NCI-H2196 (cell line): ENCODE data around the gene ZNF248.
"Not testable (repeated sequence)": the region's sequence is repeated elsewhere in the genome, so short reads cannot be mapped to it uniquely, and the experiment has no call there.

ENCODE experiments used
- DNase-seq: peaks from one replicate; lab custom pipeline; 2025; ENCODE audit not compliant: unreplicated experiment; lab: John Stamatoyannopoulos, UW

The ZNF248 gene

GRCh38 chr10:37857287-37858211, at the start of gene ZNF248:
TSS of gene ZNF248 (minus strand) at chr10:37857610. CDS start at chr10:37856310, 1,300 bp downstream.
- DNase-seq: peak; percentile 85

DNA sequence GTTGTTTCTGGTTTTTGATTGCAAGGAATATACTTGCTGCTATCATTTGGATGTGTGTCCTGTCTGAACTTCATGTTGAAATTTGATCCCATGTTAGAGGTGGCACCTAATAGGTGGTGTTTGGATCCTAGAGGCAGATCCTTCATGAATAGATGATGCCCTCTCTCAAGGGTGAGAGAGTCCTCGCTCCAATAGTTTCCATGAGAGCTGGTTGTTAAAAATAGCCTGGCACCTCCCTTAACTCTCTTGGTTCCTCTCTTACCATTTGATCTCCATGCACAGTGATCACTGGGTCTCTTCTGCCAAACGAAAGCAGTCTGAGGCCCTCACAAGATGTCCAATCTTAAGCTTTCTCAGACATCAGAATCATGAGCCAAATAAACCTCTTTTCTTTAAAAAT, 49.0 kb upstream of the ZNF248 start:
- DNase-seq: no peak

GRCh38 chr10:37896436-37896835, 39.0 kb upstream of the ZNF248 start:
- no peak for DNase-seq

DNA sequence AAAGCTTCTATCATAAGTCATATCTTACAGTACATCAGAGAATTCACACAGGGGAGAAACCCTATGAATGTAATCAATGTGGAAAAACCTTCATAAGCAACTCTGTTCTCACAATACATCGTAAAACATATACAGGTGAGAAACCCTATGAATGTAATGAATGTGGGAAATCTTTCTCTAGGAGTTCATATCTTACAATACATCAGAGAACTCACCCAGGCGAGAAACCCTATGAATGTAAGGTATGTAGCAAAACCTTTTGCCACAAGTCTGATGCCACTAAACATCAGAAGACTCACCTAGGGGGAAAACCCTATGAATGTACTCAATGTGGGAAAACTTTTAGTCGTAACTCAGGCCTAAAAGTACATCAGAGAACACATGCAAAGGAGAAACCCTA, 38.3 kb upstream of the ZNF248 start:
- DNase-seq: no peak

DNA sequence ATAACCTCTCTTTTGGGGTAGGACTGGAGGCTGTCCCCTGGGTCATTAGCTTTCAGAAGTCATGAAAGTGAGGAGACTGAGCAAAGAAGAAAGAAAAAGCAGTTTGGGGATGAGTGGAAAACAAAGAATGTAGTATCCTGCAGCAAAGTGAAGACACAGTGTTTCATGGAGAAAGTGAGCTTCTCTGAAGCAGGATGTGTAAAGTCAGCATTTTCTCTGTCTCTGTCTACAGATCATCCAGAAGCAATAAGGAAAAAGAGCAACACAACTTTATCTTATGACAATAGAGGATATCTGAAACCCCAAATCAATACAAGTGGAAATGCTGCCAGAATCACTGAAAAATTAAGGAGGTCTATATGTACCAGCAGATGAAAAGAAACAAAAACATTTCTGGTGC, 28.4 kb upstream of the ZNF248 start:
- DNase-seq: no peak

DNA sequence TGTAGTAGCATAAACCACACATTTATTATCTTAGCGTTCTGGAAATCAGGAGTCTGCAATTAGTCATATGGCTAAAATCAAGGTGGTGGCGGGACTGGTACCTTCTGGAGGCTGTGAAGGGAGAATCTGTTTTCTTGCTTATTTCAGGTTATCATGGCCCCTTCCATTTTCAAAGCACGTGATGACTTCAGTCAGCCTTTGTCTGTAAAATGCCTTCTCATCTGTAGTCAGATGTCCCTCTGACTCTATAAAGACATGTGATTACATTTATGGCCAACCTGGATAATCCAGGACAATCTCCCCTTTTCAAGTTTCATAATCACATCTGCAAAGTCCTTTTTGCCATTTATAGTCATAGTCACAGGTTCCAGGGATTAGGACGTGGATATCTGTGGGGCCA, 15.5 kb upstream of the ZNF248 start:
- DNase-seq: no peak

- no peak for DNase-seq
These were observed 14.9 kb upstream of the ZNF248 start for GRCh38 chr10:37872283-37872682.

- DNase-seq: no peak
These were observed 14.3 kb upstream of the ZNF248 start for GRCh38 chr10:37871568-37872251.

DNA sequence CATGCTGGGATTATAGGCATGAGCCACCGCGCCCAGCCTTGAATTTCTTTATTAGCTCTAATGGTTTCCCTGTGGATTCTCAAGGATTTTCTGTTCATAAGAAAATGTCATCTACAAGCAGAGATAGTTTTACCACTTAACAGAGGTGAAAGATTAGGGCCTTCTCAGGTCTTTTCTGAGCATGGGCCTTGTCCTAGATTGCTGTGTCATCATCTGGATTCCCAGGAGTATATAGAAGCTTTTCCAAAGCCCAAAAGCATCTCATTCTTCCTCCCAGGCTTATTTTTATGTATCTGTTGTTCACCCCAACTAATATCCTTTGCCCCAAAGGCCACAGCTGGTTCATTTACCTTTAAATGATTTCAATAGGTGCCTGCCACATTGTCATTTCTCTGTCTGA, 13.7 kb upstream of the ZNF248 start:
- no peak for DNase-seq

GRCh38 chr10:37868796-37869195, 11.4 kb upstream of the ZNF248 start:
- DNase-seq: no peak

- no peak for DNase-seq
These were observed 8.8 kb upstream of the ZNF248 start for GRCh38 chr10:37865957-37866803.

- DNase-seq: no peak
These were observed 7.9 kb upstream of the ZNF248 start for GRCh38 chr10:37865264-37865663.

- no peak for DNase-seq
These were observed 3.2 kb upstream of the ZNF248 start for GRCh38 chr10:37860494-37861190.

GRCh38 chr10:37859270-37859669, 1.9 kb upstream of the ZNF248 start:
- not testable (repeated sequence) for DNase-seq

DNA sequence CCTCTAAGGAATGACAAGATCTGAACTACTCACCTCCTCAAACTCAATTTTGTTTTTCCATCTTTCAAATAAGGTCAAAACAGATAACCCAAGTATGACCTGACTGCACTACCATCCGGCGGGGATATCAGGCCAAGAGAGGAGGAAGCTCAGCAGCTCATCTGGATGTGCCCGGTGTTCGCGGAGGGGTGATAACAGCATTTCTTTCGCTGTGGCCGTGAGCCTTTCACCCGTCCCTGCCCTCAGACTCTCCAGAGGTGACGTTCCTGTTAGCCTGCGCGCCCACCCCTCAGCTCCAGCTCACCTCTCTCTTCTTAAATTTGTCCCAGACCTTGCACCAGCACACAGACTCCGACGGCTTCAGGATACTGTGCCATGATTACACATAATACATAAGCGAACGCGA, 526 bp downstream of the ZNF248 start:
- DNase-seq: no peak

- no peak for DNase-seq
These were observed 1.8 kb downstream of the ZNF248 start for GRCh38 chr10:37855636-37856035.

GRCh38 chr10:37854626-37855025, 2.8 kb downstream of the ZNF248 start:
- DNase-seq: no peak

DNA sequence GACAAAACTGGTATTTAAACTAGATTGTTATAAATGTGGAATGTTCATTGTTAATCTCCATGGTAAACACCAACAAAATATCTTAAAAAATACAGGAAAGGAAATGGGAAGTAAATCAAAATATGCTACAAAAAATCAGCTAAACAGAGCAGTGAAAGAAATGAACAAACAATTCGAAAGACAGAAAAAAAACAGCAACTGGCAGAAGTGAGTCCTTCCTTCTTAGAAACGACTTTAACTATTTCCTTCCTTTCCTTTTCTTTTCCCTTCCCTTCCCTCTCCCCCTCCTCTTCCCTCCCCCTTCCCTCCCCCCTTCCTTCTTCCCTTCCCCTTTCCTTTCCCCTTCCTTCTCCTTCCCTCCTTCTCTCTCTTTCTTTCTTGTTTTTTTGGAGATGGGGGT, 12.8 kb downstream of the ZNF248 start:
- no peak for DNase-seq

- DNase-seq: no peak
These were observed 18.2 kb downstream of the ZNF248 start for GRCh38 chr10:37839243-37839642.

DNA sequence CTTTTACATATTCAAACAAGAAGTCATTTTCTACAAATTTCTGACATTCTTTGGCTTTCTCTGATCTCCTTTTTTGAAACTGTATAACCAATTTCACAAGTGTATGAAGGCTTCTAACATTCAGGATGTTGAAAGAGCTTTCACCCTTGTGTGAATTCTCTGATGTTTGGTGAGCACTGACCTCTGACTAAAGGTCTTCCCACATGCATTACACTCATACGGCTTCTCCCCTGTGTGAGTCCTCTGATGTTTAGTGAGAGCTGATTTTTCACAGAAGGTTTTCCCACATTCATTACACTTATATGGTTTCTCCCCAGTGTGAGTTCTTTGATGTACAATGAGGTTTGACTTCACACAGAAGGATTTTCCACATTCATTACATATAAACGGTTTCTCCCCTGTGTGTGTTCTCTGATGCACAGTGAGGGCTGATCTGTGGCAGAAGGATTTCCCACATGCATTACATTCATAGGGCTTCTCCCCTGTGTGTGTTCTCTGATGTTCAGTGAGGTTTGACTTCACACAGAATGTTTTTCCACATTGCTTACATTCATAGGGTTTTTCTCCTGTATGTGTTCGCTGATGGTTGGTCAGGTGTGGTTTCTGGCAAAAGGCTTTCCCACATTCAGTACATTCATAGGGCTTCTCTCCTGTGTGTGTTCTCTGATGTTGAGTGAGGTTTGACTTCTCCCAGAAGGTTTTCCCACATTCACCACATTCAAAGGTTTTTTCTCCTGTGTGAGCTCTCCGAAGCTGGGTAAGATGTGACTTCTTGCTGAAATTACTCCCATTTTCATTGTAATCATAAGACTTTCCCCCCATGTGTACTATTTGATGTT, 25.7 kb downstream of the ZNF248 start:
- no peak for DNase-seq
